NCI-H748 treated with DMSO at 0.1 percent for 48 hours (cell line): ENCODE results near the gene NMBR.
"Not testable (repeated sequence)": the region's sequence is repeated elsewhere in the genome, so short reads cannot be mapped to it uniquely, and the experiment has no call there.

Source experiments
- DNase-seq: peaks from one replicate; lab custom pipeline; 2025; lab: John Stamatoyannopoulos, UW

NMBR gene

GRCh38 chr6:142154336-142154735, 7.4 kb upstream of the NMBR start:
- no peak for DNase-seq

GRCh38 chr6:142153196-142153595, 6.3 kb upstream of the NMBR start:
- no peak for DNase-seq

- no peak for DNase-seq
These were observed 5.8 kb upstream of the NMBR start for GRCh38 chr6:142152746-142153145.

GRCh38 chr6:142141531-142141930, 5.4 kb downstream of the NMBR start:
- not testable (repeated sequence) for DNase-seq

- DNase-seq, result no peak
These were observed 8.0 kb downstream of the NMBR start for GRCh38 chr6:142138876-142139275.

- no peak for DNase-seq
These were observed 14.3 kb downstream of the NMBR start, which contains the start of gene GJE1 for GRCh38 chr6:142132625-142133024. Gene GJE1 (plus strand): TSS chr6:142132925. CDS start chr6:142133159, 234 bp downstream.

GRCh38 chr6:142130814-142131213, 16.1 kb downstream of the NMBR start:
- no peak for DNase-seq

GRCh38 chr6:142121342-142121741, 25.6 kb downstream of the NMBR start:
- DNase-seq, result no peak

GRCh38 chr6:142118925-142119324, 28.0 kb downstream of the NMBR start:
- DNase-seq, result no peak

GRCh38 chr6:142118328-142118727, 28.6 kb downstream of the NMBR start:
- no peak for DNase-seq

- no peak for DNase-seq
These were observed 29.6 kb downstream of the NMBR start for GRCh38 chr6:142117366-142117765.

GRCh38 chr6:142112451-142113061, 34.4 kb downstream of the NMBR start:
- DNase-seq, result peak; percentile 71

GRCh38 chr6:142110820-142111219, 36.1 kb downstream of the NMBR start:
- DNase-seq, result not testable (repeated sequence)

- DNase-seq, result not testable (repeated sequence)
These were observed 42.1 kb downstream of the NMBR start for GRCh38 chr6:142104820-142105219.

- DNase-seq, result no peak
These were observed 58.1 kb downstream of the NMBR start for GRCh38 chr6:142088858-142089216.

GRCh38 chr6:142087950-142088857, 58.7 kb downstream of the NMBR start:
- DNase-seq, result no peak

GRCh38 chr6:142079130-142079529, 67.8 kb downstream of the NMBR start:
- no peak for DNase-seq

GRCh38 chr6:142075516-142076101, 71.3 kb downstream of the NMBR start:
- DNase-seq, result no peak

GRCh38 chr6:142074516-142074915, 72.4 kb downstream of the NMBR start:
- DNase-seq, result no peak

GRCh38 chr6:142071981-142072380, 74.9 kb downstream of the NMBR start:
- no peak for DNase-seq

- no peak for DNase-seq
These were observed 78.5 kb downstream of the NMBR start for GRCh38 chr6:142068416-142068815.

GRCh38 chr6:142062861-142063260, 84.1 kb downstream of the NMBR start:
- DNase-seq, result not testable (repeated sequence)
